Activated CD4-positive, alpha-beta memory T cell treated with anti-CD3 and anti-CD28 coated beads for 36 hours (primary cell): ENCODE measurements around the gene TFAP2D. TPM values are rescaled to one million over a fixed set of nuclear protein-coding genes. Genes with fewer than 3 reads are reported as not detected.
A peak's percentile ranks its signal among the peaks of the same experiment; 100 is the strongest.

ENCODE experiments used
- CTCF ChIA-PET: fragments of 350-600 bp; sonication (Branson Sonifier 250); formaldehyde crosslinking; loops from one replicate; lab custom pipeline; 2021; ENCODE audit warnings: antibody characterized with exemption, inconsistent platforms; lab: Charles Lee
- POLR2A ChIA-PET: fragments of 350-600 bp; sonication (Branson Sonifier 250); formaldehyde crosslinking; loops from one replicate; lab custom pipeline; 2021; ENCODE audit warnings: antibody characterized with exemption; lab: Charles Lee
- DNase-seq: peaks from one replicate; pipeline ENCODE4 v3.0.0-alpha.2; 2020
- H3K27ac Mint-ChIP-seq: one replicate; pipeline ENCODE4 v1.8.0; 2021; ENCODE audit warnings: mixed read lengths
- H3K27me3 Mint-ChIP-seq: one replicate; pipeline ENCODE4 v1.8.0; 2021; ENCODE audit warnings: mixed read lengths
- H3K36me3 Mint-ChIP-seq: one replicate; pipeline ENCODE4 v1.8.0; 2021; ENCODE audit warnings: mixed read lengths
- H3K4me1 Mint-ChIP-seq: one replicate; pipeline ENCODE4 v1.8.0; 2021; ENCODE audit warnings: low read depth, mixed read lengths
- H3K4me3 Mint-ChIP-seq: one replicate; pipeline ENCODE4 v1.8.0; 2021; ENCODE audit warnings: mild to moderate bottlenecking, mixed read lengths
- H3K9me3 Mint-ChIP-seq: one replicate; pipeline ENCODE4 v1.8.0; 2021; ENCODE audit warnings: mixed read lengths
- intact Hi-C: fragments of 100-400 bp; cut with micrococcal nuclease; formaldehyde crosslinking; loops from one replicate; pipeline ENCODE4 v1.15.1; 2023
- total RNA-seq, 2 experiments: library from RNA; stranded (reverse); gene quantifications; one replicate each; pipeline ENCODE4 v1.2.3, GENCODE V29; 2021

Gene TFAP2D
- total RNA-seq, 2 experiments from 2014 or later = not detected

DNA sequence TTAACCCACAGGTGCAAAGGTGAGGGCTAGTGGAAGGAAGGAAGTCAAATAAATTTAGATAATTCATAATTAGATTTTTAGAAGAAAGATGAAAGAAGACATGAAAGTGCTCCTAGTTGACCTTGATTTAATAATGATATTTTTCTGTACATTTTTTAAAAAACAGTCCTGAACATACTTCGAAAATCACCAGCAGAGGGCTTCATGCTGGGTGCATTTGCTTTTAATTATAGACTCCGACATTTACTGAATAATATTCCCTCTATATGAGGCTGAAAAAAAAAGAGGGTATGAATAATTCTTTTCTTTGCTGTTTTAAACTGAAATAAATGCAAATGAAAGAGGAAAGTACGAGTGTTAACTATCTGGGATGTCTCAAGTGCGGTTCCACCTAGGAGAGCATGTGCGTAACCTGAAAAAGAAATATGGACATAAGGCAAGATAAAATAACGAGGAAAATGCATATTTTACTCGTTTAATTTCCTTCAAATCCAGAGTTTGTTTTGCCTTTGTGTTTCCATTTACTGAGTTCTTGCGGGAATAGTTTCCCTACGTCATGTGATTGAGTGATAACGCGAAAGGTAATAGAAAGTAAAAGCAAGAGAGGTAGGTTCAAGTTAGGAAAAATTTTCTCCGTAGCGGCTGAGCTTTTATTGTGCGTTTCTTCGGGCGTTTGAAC lies 102.2 kb downstream of the TFAP2D start:
- Mint-ChIP-seq H3K9me3 (no peaks in the 10 kb centered on the region), H3K27ac (no peak overlapping the region), H3K4me1 (peaks cover 15% of the 10 kb centered on the region), H3K27me3 (peaks cover 50% of the 10 kb centered on the region), H3K36me3 (no peaks in the 10 kb centered on the region), H3K4me3 (peak overlapping the region; percentile 74)
- POLR2A ChIA-PET = no interaction called here
- intact Hi-C loops = loop anchor here (1.0 to 5.0 kb wide), 4 partner anchors 537 to 1234 kb away; no protein-coding TSS in a partner anchor
- CTCF ChIA-PET = interaction anchor here (0.6 to 0.8 kb wide), 2 partner anchors 9 to 508 kb away, joined by 3 to 4 read pairs; no protein-coding TSS in a partner anchor
- DNase-seq = no peak

DNA sequence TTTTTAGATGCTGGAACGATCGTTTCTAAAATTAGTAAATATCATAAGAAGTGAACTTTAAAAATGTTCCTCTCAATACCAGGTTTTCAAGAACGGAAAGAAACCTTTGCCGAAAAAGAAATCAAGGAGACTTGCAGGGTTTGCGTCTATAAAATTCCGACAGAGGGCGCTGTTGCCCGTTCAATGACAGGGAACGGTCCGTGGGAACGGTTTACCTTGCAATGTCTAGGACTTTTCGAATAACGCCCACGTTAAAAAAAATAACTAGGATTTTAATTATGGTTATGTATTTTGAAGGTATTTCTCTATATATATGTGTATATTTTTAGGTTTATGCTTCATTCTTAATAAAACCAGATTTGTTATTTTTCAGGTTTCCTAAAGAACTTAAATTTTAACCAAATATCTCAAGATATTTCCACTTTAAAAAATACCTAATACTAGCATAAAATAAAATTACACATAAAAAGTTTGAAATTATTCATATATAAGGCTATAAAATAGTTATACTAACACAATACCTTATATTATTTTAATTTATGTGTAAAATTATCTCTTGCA lies 102.9 kb downstream of the TFAP2D start:
- Mint-ChIP-seq H3K27me3 (peaks cover 56% of the 10 kb centered on the region), H3K4me1 (peaks cover 15% of the 10 kb centered on the region), H3K36me3 (no peaks in the 10 kb centered on the region), H3K4me3 (peak overlapping the region; percentile 74), H3K9me3 (no peaks in the 10 kb centered on the region), H3K27ac (no peak overlapping the region)
- peak; percentile 71 for DNase-seq
- intact Hi-C loops = loop anchor here (1.0 to 5.0 kb wide), 3 partner anchors 536 to 1233 kb away; no protein-coding TSS in a partner anchor
- ChIA-PET POLR2A (no interaction called here), CTCF (interaction anchor here (0.6 to 0.8 kb wide), 2 partner anchors 9 to 507 kb away, joined by 3 to 4 read pairs; no protein-coding TSS in a partner anchor)

DNA sequence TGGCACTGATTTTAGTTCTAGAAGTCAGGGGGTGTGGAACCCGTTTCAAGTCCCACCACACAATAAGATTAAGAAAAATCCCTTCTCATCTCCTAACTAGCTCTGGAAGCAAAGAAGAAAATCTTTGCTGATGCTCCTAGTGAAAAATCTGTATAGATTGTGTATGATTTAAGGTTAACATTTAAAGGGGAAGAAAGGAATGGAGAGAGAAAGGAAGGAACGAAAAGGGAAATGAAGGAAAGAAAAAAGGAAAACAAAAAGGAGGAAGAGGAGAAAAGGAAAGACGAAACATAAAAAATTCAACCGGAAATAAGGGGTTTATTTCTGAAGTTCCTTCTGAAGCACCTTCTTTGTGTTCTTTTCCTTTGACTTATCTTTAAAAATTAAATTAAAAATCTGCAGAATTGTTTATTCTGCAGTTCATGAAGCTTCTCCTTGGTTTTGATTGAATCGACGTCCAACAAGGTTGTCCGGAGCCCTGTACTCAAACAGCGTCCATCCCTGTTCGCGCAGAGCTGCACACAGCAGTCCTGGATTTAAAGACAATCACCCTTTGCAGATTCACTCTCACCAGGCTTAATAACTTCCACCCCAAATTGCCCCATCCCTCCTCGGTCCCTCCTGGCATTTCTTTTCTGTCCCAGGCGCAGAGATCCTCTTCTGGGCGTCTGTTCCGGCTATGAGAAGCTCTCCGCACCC lies 103.8 kb downstream of the TFAP2D start:
- peaks cover 65% of the 10 kb centered on the region for H3K27me3 Mint-ChIP-seq
- POLR2A ChIA-PET = no interaction called here

DNA sequence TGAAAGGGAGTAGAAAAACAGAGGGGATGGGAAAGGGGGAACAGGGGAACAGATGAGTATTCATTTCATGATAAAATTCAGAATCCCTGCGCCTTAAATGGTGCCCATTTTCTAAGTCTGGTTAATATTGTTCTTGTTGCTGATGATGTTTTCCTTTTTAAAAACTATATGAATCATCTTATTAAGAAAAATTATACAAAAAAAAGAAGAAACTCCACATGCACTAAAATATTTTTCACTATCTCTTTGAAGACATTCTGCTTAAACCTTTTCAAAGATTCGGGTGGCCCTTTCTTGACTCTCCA lies 104.3 kb downstream of the TFAP2D start:
- no peaks in the 10 kb centered on the region for H3K36me3 Mint-ChIP-seq
- POLR2A ChIA-PET = no interaction called here
- intact Hi-C loops = loop anchor here (2.0 to 5.0 kb wide), 2 partner anchors 535 to 1141 kb away; no protein-coding TSS in a partner anchor
- H3K27ac Mint-ChIP-seq = no peak overlapping the region
- peaks cover 15% of the 10 kb centered on the region for H3K4me1 Mint-ChIP-seq
- CTCF ChIA-PET = interaction anchor here (1.3 kb wide), 1 partner anchor 12 kb away, joined by 3 read pairs; no protein-coding TSS in a partner anchor
- peaks cover 67% of the 10 kb centered on the region for H3K27me3 Mint-ChIP-seq
- no peak overlapping the region for H3K4me3 Mint-ChIP-seq
- no peak for DNase-seq
- H3K9me3 Mint-ChIP-seq = no peaks in the 10 kb centered on the region

More for the DNA sequence above, 103.8 kb downstream of the TFAP2D start:
- intact Hi-C loops = loop anchor here (1.0 to 5.0 kb wide), 3 partner anchors 535 to 1232 kb away; no protein-coding TSS in a partner anchor
- no peak for DNase-seq
- no peak overlapping the region for H3K4me3 Mint-ChIP-seq
- H3K27ac Mint-ChIP-seq = no peak overlapping the region
- no peaks in the 10 kb centered on the region for H3K9me3 Mint-ChIP-seq
- H3K4me1 Mint-ChIP-seq = peaks cover 15% of the 10 kb centered on the region
- no peaks in the 10 kb centered on the region for H3K36me3 Mint-ChIP-seq
- CTCF ChIA-PET = no interaction called here

DNA sequence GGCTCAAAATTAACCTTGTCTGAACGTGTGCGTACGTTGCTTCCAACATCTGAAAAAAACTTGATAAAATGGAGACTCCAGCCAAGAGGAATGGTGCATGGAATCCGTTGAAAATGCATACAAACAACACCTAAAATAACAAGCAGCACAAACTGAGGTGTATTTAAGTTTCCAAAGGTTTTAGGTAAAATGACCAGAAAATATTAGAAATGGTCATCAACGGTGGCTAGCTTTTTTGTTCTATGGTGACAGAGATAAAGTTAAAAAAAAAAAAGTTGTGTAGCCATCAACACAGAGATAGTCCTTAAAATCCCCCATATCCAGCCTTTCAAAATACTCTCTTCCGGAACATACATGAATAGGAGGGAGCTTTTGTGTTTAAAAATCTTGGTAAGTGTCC lies 104.7 kb downstream of the TFAP2D start:
- Mint-ChIP-seq H3K9me3 (no peaks in the 10 kb centered on the region), H3K27me3 (peaks cover 69% of the 10 kb centered on the region), H3K36me3 (no peaks in the 10 kb centered on the region), H3K27ac (no peak overlapping the region), H3K4me1 (peaks cover 15% of the 10 kb centered on the region), H3K4me3 (no peak overlapping the region)
- DNase-seq = no peak
- CTCF ChIA-PET = interaction anchor here (1.3 kb wide), 1 partner anchor 12 kb away, joined by 3 read pairs; no protein-coding TSS in a partner anchor
- intact Hi-C loops = loop anchor here (5.0 kb wide), 1 partner anchor 534 kb away; no protein-coding TSS in a partner anchor
- POLR2A ChIA-PET = no interaction called here

DNA sequence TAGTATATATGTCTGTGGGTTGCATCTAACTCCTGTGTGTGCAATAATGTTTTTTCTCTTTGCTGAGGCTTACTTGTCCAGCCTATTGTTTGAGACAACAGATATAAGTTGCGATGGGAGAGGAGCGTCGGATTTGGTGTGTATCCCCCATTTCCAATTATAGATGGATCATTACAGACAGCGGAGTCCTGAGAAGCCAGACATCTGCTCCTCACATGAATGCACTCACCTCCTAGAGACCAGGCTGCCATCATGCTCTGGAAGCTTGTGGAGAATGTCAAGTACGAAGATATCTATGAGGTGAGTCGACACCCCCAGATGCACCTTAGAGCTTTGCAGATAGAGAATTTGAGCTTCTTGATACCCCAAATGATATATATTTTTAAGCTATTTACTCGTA lies 105.3 kb downstream of the TFAP2D start, which contains the start of gene TFAP2B:
Gene TFAP2B (plus strand): TSS at position 199 of the 400 bp plus-strand sequence. CDS start 21 bp downstream, at position 220.
- POLR2A ChIA-PET = no interaction called here
- Mint-ChIP-seq H3K4me3 (no peak within 1 kb of the TSS), H3K27me3 (peaks cover 73% of the 10 kb centered on the region), H3K4me1 (peaks cover 15% of the 10 kb centered on the region), H3K36me3 (no peaks in the 10 kb centered on the region), H3K9me3 (no peaks in the 10 kb centered on the region), H3K27ac (no peak within 1 kb of the TSS)
- CTCF ChIA-PET = interaction anchor here (0.8 to 1.3 kb wide), 2 partner anchors 11 to 1201 kb away, joined by 3 to 4 read pairs; no protein-coding TSS in a partner anchor
- intact Hi-C loops = loop anchor here (5.0 kb wide), 1 partner anchor 534 kb away; no protein-coding TSS in a partner anchor
- no peak for DNase-seq

DNA sequence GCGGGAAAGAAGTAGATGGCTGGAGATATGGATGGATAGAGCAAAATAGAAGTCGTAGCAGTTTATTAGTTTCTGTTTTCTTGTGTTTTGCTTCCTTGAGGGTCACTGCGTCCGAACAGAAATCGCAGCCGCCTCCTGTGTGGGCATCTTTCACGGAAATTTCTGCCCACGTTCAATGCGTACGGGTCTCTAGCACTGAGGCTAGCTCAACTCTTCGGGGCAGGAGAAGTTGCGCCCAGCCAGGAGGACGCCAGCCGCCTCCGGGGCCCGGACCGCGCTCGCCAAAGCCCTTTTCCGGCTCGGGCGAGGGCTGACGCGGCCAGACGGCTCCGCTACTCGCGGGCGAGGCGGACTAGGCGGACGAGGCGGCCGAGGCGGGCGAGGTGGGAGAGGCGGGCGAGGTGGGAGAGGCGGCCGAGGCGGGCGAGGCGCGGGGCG lies 106.2 kb downstream of the TFAP2D start:
- CTCF ChIA-PET = interaction anchor here (0.8 kb wide), 1 partner anchor 1201 kb away, joined by 4 read pairs; no protein-coding TSS in a partner anchor
- Mint-ChIP-seq H3K36me3 (no peaks in the 10 kb centered on the region), H3K27me3 (peaks cover 75% of the 10 kb centered on the region), H3K4me3 (no peak overlapping the region), H3K4me1 (peaks cover 15% of the 10 kb centered on the region), H3K27ac (no peak overlapping the region), H3K9me3 (no peaks in the 10 kb centered on the region)
- DNase-seq = no peak
- intact Hi-C loops = loop anchor here (5.0 kb wide), 1 partner anchor 533 kb away; no protein-coding TSS in a partner anchor
- POLR2A ChIA-PET = no interaction called here

DNA sequence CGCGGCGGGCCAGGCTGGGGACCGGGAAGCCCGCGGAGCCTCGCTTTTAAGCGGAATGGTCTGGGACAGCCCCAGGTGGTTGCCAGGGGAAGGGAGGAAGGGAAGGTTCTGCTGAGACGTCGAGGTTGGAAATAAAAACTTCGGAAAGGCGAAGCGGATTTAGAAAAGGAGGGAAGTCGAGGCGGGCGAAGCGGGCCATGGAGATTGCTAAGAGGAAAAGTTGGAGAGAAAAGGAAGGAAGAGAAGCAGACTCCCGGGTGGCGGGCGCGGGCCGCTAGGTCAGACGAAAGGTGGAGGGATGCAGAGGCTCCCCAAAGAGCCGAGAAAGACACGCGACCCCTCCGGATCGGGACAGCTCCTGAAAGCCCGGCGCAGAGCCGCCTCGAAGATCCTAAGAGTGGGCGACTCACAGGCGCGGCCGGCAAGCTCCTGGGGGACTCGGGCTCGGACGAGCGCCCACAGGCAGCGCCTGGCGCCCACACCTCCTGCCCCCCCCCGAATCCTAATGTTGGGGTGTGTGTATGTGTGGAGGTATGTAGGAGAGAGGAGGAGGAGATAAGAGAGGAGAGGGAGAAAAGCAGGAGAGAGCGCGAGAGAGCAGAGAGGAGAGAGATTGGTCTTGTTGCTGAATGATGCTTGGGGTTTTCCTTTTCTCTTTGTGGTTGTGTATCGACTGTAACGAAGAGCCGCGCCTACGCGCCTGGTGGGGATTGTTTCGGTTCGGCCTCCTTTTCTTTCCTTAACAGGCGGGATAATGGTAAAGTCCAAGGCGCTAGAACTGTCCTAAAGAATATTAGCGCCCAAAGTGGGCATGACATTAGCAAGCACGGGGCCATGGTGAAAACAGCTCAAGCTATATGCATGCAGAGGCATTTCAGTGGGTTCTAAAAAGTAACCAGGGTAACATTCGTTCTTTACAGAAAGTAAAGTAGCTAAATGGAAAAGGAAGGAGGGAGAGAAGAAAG lies 106.9 kb downstream of the TFAP2D start:
- Mint-ChIP-seq H3K27me3 (peaks cover 77% of the 10 kb centered on the region), H3K4me3 (no peak overlapping the region), H3K27ac (no peak overlapping the region), H3K9me3 (no peaks in the 10 kb centered on the region), H3K4me1 (peaks cover 15% of the 10 kb centered on the region), H3K36me3 (no peaks in the 10 kb centered on the region)
- DNase-seq = no peak
- intact Hi-C loops = loop anchor here (5.0 to 10.0 kb wide), 2 partner anchors 105 to 532 kb away; partner anchors contain the start of gene TFAP2D
- ChIA-PET POLR2A (no interaction called here), CTCF (interaction anchor here (0.8 kb wide), 1 partner anchor 1200 kb away, joined by 3 read pairs; no protein-coding TSS in a partner anchor)

DNA sequence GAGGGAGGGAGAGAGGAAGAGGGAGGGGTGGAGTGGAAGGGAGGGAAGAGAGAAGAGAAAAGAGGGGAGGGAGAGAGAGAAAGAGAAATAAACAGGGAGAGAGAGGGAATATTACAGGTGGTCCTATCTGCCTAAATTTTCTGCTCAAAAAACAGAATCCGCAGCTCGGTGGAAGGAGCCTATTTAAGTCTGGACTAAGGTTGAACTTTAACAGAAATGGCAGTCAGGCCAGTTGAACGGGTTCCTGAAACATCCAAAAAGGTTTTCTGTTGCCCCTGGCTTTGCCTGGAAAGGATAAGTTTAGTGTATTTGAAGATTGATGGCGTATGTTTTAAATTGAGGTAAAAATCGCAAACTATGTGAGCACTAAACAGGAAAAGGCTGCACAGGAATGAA lies 107.5 kb downstream of the TFAP2D start:
- Mint-ChIP-seq H3K9me3 (no peaks in the 10 kb centered on the region), H3K36me3 (no peaks in the 10 kb centered on the region), H3K27me3 (peaks cover 77% of the 10 kb centered on the region), H3K4me1 (peaks cover 11% of the 10 kb centered on the region), H3K4me3 (no peak overlapping the region), H3K27ac (no peak overlapping the region)
- intact Hi-C loops = loop anchor here (10.0 kb wide), 1 partner anchor 106 kb away; the partner anchor contains the start of gene TFAP2D
- ChIA-PET POLR2A (no interaction called here), CTCF (interaction anchor here (0.8 kb wide), 1 partner anchor 1200 kb away, joined by 3 read pairs; no protein-coding TSS in a partner anchor)
- no peak for DNase-seq

DNA sequence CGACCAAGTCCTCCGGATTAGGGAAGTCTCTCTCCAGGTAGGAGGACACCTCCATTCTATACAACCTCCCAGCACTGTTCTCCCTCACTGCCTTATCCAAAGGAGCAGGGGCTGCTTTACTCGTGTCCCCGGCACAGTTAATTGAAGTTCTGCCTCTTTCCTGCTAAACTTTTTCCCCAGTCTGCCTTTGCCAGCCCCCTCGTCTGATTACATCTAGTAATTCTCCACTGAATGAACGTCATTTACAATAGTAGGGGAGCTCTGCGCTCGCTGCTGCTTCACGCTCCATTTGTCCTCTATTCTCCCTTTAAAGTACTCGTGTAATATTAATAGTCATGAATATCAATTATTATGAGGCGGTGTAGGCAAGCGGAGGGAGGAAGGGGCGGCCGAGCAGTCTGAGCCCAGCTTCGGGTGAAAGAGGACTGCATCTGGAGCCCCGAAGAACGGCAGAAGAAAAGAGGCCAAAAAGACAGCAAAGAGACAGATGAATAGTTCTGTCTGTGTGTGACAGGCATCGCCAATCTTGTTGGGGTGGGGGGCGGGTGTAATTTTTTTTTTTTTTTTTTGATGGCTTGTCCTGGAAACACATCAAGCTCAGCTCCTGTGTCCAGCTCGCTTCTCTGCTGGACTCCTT lies 108.2 kb downstream of the TFAP2D start:
- no peaks in the 10 kb centered on the region for H3K36me3 Mint-ChIP-seq
- intact Hi-C loops = loop anchor here (10.0 kb wide), 1 partner anchor 107 kb away; the partner anchor contains the start of gene TFAP2D
- POLR2A ChIA-PET = no interaction called here
- no peak for DNase-seq
- no peak overlapping the region for H3K27ac Mint-ChIP-seq
- peaks cover 2% of the 10 kb centered on the region for H3K9me3 Mint-ChIP-seq
- H3K27me3 Mint-ChIP-seq = peaks cover 80% of the 10 kb centered on the region
- H3K4me1 Mint-ChIP-seq = peaks cover 10% of the 10 kb centered on the region
- CTCF ChIA-PET = interaction anchor here (0.6 to 0.8 kb wide), 2 partner anchors 606 to 1199 kb away, joined by 3 to 5 read pairs; no protein-coding TSS in a partner anchor
- H3K4me3 Mint-ChIP-seq = no peak overlapping the region
